Measurements from ENCODE around the gene ASRGL1. TPM values are rescaled to one million over a fixed set of nuclear protein-coding genes. Genes with fewer than 3 reads are reported as not detected.

ASRGL1 gene
- total RNA-seq, 1 donor from 2014 or later: 110 TPM

DNA sequence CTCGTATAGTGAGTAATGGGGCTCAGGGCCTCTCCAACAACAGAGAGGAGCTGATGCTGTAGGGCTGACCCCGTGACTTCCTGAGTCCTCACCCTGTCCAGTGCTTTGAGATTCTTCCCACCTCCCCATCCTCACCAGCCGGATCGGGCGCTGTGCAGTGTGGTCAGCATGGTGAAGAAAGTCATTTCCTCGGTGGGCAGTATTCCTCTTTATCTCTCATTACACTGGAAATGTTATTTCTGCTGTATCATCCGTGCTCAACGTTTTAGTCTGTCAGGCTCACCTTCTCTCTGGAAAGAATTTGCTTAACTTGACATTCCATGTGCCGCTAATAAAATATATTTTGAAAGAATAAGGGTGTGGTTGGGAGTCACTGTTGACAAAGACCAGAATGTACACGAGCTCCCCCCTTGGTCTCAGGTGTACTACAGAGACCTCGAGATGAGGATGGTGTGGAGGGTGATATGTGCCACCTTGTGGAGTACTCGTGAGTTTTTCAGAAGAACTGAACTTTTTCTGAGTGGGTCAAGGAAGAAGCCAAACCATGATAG lies 55.9 kb downstream of the ASRGL1 start:
- no peak for DNase-seq (ENCODE audit: low spot score)

DNA sequence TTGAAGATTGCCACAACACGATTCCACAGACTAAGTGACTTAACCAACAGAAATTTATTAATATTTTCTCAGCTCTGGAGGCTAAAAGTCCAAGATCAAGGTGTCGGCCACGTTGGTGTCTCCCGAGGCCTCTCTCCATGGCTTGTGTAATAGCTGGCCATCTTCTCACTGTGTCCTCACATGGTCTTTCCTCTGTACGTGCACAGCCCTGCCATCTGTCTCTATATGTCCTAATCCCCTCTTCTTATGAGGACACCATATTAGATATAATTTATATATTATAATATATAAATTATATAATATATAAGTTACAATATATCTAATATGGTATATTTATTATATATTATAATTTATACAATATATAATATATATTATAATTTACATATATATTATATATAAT lies 56.5 kb downstream of the ASRGL1 start:
- no peak for DNase-seq (ENCODE audit: low spot score)

GRCh38 chr11:62394825-62395538 lies 57.7 kb downstream of the ASRGL1 start:
- peak; percentile 77 for DNase-seq (ENCODE audit: low spot score)

- DNase-seq (ENCODE audit: low spot score): no peak
Observed at GRCh38 chr11:62395885-62396551, 58.8 kb downstream of the ASRGL1 start.

- no peak for DNase-seq (ENCODE audit: low spot score)
Observed at GRCh38 chr11:62398011-62398994, 61.1 kb downstream of the ASRGL1 start.

DNA sequence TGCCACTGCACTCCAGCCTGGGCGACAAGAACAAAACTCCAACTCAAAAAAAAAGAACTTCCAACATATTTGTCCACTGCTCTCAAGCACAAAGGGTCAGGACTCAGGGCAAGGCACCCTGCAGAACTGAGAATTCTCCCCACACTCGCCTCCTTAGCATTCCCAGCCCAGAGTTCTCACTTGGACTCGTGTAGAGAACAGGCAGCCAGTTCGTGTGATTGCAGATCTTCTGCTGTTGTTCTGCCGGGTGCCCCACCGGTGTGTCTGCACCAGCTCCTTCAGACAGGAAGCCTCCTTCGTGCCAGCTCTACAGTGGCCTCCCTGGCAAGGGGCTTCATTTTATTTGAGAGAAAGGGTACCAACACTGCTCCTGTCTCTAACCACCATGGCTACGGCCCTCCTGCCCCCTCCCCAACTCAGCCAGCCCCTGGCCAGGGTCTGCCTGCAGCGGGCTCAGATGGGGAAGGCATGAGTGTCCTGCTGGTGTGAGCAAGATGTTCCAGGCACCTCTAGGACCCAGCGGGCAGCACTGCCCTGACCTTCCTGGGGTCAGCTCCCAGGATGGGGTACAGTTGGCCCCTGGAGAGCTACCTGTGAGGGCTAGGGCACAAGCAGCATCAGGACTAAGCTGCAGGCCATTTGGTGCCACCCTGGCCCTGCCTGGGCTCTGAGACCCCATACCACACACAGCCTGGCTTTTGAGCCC lies 62.1 kb downstream of the ASRGL1 start:
- no peak for DNase-seq (ENCODE audit: low spot score)

- no peak for DNase-seq (ENCODE audit: low spot score)
Observed at GRCh38 chr11:62399878-62400266, 62.6 kb downstream of the ASRGL1 start.

GRCh38 chr11:62400281-62400680 lies 63.0 kb downstream of the ASRGL1 start:
- no peak for DNase-seq (ENCODE audit: low spot score)

- DNase-seq (ENCODE audit: low spot score): peak; percentile 83
Observed at GRCh38 chr11:62400760-62401159, 63.5 kb downstream of the ASRGL1 start.

DNA sequence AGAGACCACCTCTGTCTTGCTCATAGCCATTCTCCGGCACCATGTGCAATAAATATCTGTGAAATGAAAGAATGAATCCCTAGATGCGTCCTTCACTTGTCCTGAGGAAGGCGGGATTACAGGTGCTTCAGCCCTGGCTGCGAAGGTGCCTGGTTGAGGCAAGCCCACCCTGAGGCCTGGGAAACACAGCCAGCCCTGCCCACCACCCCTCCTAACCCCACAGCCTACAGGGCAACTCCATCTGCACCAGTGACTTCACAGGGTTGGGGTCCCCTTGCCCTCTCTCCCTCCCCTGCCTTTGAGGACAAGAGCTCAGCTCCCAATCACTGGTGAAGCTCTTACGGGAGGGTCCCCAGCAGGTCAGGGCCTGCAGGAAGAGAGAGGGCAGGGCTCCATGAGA lies 64.1 kb downstream of the ASRGL1 start:
- no peak for DNase-seq (ENCODE audit: low spot score)

GRCh38 chr11:62401811-62402210 lies 64.6 kb downstream of the ASRGL1 start:
- DNase-seq (ENCODE audit: low spot score): no peak

- peak; percentile 57 for DNase-seq (ENCODE audit: low spot score)
Observed at GRCh38 chr11:62402226-62402959, 65.1 kb downstream of the ASRGL1 start.

DNA sequence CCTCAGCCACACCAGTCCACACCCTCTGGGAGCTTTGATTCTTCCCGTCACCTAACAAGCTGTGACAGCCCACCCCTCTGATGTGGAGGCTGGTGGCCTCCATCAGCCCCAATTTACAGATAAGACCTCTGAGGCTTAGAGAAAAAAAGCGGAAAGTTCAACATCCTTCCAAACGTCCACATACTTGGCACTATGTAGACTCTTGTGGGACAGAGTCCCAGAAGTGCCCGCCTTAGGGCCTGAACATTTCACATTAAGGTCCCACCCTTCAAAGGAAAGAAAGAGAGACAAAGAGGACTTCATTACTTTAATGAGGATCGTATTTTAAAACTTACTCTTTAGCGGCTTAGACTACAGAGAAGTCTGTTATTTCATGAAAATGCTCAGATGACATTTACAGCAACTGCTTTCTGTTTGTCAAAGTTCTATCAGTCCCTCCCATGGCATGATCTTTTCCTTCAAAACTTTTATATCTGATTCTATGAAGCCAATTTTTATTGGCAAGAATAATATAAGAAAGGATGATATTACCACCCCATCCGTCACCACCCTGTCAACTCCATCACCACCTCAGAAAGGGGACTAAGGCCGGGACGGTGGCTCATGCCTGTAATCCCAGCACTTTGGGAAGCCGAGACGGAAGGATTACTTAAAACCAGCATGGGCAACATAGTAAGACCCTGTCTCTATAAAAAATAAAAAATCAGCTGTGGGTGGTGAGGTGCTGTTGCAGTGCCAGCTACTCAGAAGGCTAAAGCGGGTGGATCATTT lies 65.9 kb downstream of the ASRGL1 start:
- DNase-seq (ENCODE audit: low spot score): no peak

- DNase-seq (ENCODE audit: low spot score): no peak
Observed at GRCh38 chr11:62404435-62404834, 67.2 kb downstream of the ASRGL1 start.

DNA sequence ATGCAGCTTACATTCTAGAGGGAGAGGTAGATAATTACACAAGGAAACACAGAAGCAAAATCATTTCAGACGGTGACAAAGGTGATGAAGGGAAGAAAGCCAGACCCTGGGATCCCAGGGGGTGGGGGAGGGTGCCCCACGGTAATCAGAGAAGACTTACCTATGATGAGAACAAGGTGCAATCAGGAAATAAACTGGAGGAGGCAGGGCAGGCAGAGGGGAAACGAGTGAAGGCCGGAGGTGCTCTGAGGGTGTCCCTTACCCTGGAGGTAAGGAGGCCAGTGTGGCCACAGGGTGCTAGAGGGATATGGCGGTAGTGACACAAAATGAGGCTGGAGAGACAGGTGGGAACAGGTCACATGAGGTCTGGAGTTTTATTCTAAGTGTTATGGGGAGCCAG lies 67.7 kb downstream of the ASRGL1 start:
- DNase-seq (ENCODE audit: low spot score): no peak

DNA sequence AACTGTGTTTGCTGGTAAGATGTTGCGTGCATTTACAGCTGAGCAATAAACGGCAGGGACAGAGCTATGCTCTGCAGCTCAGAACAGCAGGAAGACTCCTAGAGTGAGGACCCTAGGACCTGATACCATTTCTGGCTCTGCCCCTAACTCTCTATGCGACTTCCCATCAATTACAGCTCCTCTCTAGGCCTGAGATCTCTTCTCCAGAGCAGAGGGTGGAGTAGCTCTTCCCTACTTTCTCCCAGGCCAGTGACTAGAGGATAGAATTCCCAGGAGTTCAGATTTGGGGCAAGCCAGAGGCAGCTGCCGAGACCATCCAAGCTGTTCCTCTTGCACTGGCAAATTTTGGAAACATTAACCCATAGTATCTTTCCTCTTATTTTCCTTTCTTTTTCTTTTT lies 68.8 kb downstream of the ASRGL1 start:
- no peak for DNase-seq (ENCODE audit: low spot score)

DNA sequence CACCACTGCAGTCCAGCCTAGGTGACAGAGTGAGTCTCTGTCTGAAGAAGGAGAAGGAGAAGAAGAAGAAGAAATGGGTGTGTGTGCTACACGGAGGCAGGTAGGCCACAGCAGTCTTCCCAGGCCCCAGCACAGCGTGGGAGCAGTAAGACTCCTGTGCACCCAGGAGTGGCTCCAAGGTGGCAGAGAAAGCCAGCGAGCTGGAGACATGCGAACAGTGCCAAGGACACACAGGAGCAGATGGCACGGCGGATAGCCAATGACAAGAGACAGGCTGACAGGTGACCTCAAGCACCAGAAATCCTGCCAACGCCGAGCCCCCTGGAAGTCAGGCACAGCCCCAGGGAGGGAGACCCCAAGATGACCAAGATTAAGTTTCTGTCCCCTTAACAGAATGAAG lies 72.6 kb downstream of the ASRGL1 start:
- no peak for DNase-seq (ENCODE audit: low spot score)

DNA sequence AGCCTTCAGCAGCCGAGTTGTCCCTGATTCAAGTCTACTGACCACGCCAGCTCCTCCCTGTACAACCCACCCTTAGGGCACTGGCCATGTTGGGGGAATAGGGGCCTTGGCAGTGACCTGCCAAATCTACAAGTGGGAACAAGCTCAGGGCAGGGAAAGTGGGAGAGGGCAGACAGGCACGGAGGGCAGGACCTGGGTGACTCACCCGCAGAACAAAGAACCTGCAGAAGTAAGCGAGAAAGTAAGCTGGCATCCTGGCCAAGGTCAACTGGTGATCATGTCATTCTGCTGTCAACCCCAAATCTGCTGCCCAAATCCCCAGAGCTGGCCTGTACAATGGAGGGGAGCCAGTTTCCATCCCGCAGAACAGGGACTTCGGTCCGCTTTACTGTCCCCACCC lies 73.7 kb downstream of the ASRGL1 start:
- DNase-seq (ENCODE audit: low spot score): no peak

DNA sequence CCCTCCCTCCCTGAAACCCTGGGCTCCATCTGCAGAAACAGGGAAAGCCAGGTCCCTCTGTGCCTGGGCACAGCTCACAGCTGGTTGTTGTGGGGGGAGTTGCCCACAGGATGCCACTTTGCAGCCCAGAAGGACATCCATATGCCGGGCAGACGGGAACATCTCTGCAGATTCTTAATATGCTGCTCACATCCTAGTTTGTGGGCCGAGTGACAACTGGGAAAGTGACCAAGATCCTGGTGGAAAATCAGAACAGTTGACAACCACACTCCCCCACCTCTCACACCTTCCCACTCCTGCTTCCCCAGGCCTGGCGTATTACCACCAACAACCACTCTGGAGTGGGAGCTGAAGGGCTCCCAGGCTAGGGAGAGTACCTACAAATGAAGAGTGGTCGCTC lies 74.3 kb downstream of the ASRGL1 start:
- no peak for DNase-seq (ENCODE audit: low spot score)
